OCI-LY7 (cell line): Measurements from ENCODE around the gene COLEC12. TPM values are rescaled to one million over a fixed set of nuclear protein-coding genes. Genes with fewer than 3 reads are reported as not detected.

Experiments
- BruUV-seq: library from RNA; stranded (reverse); fragments of 400-500 nt; replicated peaks from 2 replicates; lab custom pipeline; 2021; lab: Mats Ljungman, UMichigan
- CTCF ChIA-PET: fragments of 300-600 bp; sonication (Branson Sonifier 250); formaldehyde crosslinking; loops from one replicate; lab custom pipeline; 2022; ENCODE audit warnings: antibody characterized with exemption; ENCODE audit not compliant: unreplicated experiment; lab: Charles Lee
- POLR2A ChIA-PET: fragments of 300-600 bp; sonication (Branson Sonifier 250); formaldehyde crosslinking; loops from one replicate; lab custom pipeline; 2022; ENCODE audit warnings: antibody characterized with exemption; lab: Charles Lee
- DNase-seq: peaks from one replicate; pipeline ENCODE4 v3.0.0-alpha.2; 2015; ENCODE audit warnings: low spot score
- H2AFZ ChIP-seq: fragments of 200-600 bp; sonication (generic), shearing (Covaris generic); 2 replicates; pipeline ENCODE4 v1.6.1; 2014; ENCODE audit warnings: mild to moderate bottlenecking, antibody characterized with exemption, low read length, moderate library complexity
- H3K27ac ChIP-seq: fragments of 200-600 bp; sonication (generic); 2 replicates; pipeline ENCODE4 v1.5.1; 2014; ENCODE audit warnings: mixed run types, low read depth, mild to moderate bottlenecking, moderate library complexity, low read length, inconsistent platforms; ENCODE audit not compliant: poor library complexity, severe bottlenecking
- H3K36me3 ChIP-seq: fragments of 200-600 bp; sonication (generic); 2 replicates; pipeline ENCODE4 v1.6.1; 2014; ENCODE audit warnings: mild to moderate bottlenecking, antibody characterized with exemption, low read length, moderate library complexity, mixed read lengths; ENCODE audit not compliant: insufficient read depth
- H3K4me1 ChIP-seq: fragments of 200-600 bp; sonication (generic); 2 replicates; pipeline ENCODE4 v1.5.1; 2014; ENCODE audit warnings: mild to moderate bottlenecking, low read length; ENCODE audit not compliant: insufficient read depth, poor library complexity, severe bottlenecking
- H3K4me2 ChIP-seq: fragments of 200-600 bp; sonication (generic); 2 replicates; pipeline ENCODE4 v1.6.1; 2014; ENCODE audit warnings: mild to moderate bottlenecking, low read length
- H3K4me3 ChIP-seq: fragments of 200-600 bp; sonication (generic); 2 replicates; pipeline ENCODE4 v1.5.1; 2014; ENCODE audit warnings: mild to moderate bottlenecking, low read depth, low read length; ENCODE audit not compliant: poor library complexity, severe bottlenecking
- H3K79me2 ChIP-seq: fragments of 200-600 bp; sonication (generic); 2 replicates; pipeline ENCODE4 v1.6.1; 2016; ENCODE audit warnings: low read depth, mild to moderate bottlenecking, low read length, moderate library complexity, mixed read lengths; ENCODE audit not compliant: insufficient read depth
- H3K9me2 ChIP-seq: fragments of 200-600 bp; sonication (generic); 2 replicates; pipeline ENCODE4 v1.6.1; 2016; ENCODE audit warnings: mild to moderate bottlenecking, low read length, mixed read lengths; ENCODE audit not compliant: insufficient read depth
- H3K9me3 ChIP-seq: fragments of 200-600 bp; sonication (generic); 2 replicates; pipeline ENCODE4 v1.6.1; 2014; ENCODE audit warnings: mild to moderate bottlenecking, mixed run types, low read length, mixed read lengths
- H4K20me1 ChIP-seq: fragments of 200-600 bp; sonication (generic); 2 replicates; pipeline ENCODE4 v1.6.1; 2014; ENCODE audit warnings: mild to moderate bottlenecking, antibody characterized with exemption, low read length, moderate library complexity, mixed read lengths; ENCODE audit not compliant: insufficient read depth
- EZH2phosphoT487 ChIP-seq: fragments of 200-600 bp; sonication (generic); IDR thresholded peaks from 2 replicates; pipeline ENCODE4 v1.6.1; 2018; ENCODE audit warnings: low read depth, borderline replicate concordance, mild to moderate bottlenecking, mixed run types, antibody characterized with exemption, low read length, moderate library complexity, mixed read lengths
- intact Hi-C: fragments of 100-400 bp; cut with micrococcal nuclease; formaldehyde crosslinking; loops from one replicate; pipeline ENCODE4 v1.10.0; 2022; ENCODE audit not compliant: unreplicated experiment
- total RNA-seq, 2 experiments: library from RNA; depleted of rRNA in 1 of 2; stranded (reverse); fragments of >200 nt in 1 of 2; shearing (Covaris generic) in 1 of 2; gene quantifications; 2 replicates each; pipeline ENCODE4 v1.2.3, GENCODE V29; 2014 to 2022
- TF ChIP-seq, protein P1 (sequence below): fragments of 200-600 bp; sonication (generic); conservative IDR thresholded peaks from 2 replicates; pipeline ENCODE4 v1.5.1; 2014; ENCODE audit warnings: mild to moderate bottlenecking, antibody characterized with exemption, low read length, moderate library complexity, mixed read lengths

COLEC12 gene
- total RNA-seq, 2 experiments from 2014 or later, result not detected

- Histone ChIP-seq H3K36me3 (no peaks in the 10 kb centered on the region), H3K9me3 (no peaks in the 10 kb centered on the region), H3K27ac (no peak overlapping the region), H3K9me2 (no peaks in the 10 kb centered on the region), H4K20me1 (no peaks in the 10 kb centered on the region), H2AFZ (no peak overlapping the region), H3K4me1 (no peaks in the 10 kb centered on the region), H3K79me2 (no peaks in the 10 kb centered on the region), H3K4me2 (no peak overlapping the region), H3K4me3 (no peak overlapping the region)
- DNase-seq, result no peak
- TF ChIP-seq EZH2phosphoT487, result no peak
- TF ChIP-seq, protein P1, sequence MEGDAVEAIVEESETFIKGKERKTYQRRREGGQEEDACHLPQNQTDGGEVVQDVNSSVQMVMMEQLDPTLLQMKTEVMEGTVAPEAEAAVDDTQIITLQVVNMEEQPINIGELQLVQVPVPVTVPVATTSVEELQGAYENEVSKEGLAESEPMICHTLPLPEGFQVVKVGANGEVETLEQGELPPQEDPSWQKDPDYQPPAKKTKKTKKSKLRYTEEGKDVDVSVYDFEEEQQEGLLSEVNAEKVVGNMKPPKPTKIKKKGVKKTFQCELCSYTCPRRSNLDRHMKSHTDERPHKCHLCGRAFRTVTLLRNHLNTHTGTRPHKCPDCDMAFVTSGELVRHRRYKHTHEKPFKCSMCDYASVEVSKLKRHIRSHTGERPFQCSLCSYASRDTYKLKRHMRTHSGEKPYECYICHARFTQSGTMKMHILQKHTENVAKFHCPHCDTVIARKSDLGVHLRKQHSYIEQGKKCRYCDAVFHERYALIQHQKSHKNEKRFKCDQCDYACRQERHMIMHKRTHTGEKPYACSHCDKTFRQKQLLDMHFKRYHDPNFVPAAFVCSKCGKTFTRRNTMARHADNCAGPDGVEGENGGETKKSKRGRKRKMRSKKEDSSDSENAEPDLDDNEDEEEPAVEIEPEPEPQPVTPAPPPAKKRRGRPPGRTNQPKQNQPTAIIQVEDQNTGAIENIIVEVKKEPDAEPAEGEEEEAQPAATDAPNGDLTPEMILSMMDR, result no peak
- intact Hi-C loops, result no loop called here
- POLR2A ChIA-PET, result interaction anchor here (0.6 kb wide), 1 partner anchor 683 kb away, joined by 4 read pairs; no protein-coding TSS in a partner anchor
- CTCF ChIA-PET, result no interaction called here
- BruUV-seq, result no TSS peak
Measured at GRCh38 chr18:306608-307255, 193.8 kb downstream of the COLEC12 start.

GRCh38 chr18:305003-305501 is 195.4 kb downstream of the COLEC12 start:
- Histone ChIP-seq H3K27ac (no peak overlapping the region), H3K4me3 (no peak overlapping the region), H4K20me1 (no peaks in the 10 kb centered on the region), H3K79me2 (no peaks in the 10 kb centered on the region), H2AFZ (no peak overlapping the region), H3K9me2 (no peaks in the 10 kb centered on the region), H3K36me3 (no peaks in the 10 kb centered on the region), H3K4me1 (no peaks in the 10 kb centered on the region), H3K9me3 (no peaks in the 10 kb centered on the region), H3K4me2 (no peak overlapping the region)
- TF ChIP-seq, protein P1, result no peak
- no peak for TF ChIP-seq EZH2phosphoT487
- intact Hi-C loops, result no loop called here
- POLR2A ChIA-PET, result interaction anchor here (0.9 kb wide), 1 partner anchor 35 kb away, joined by 3 read pairs; no protein-coding TSS in a partner anchor
- CTCF ChIA-PET, result no interaction called here
- BruUV-seq, result no TSS peak
- no peak for DNase-seq

DNA sequence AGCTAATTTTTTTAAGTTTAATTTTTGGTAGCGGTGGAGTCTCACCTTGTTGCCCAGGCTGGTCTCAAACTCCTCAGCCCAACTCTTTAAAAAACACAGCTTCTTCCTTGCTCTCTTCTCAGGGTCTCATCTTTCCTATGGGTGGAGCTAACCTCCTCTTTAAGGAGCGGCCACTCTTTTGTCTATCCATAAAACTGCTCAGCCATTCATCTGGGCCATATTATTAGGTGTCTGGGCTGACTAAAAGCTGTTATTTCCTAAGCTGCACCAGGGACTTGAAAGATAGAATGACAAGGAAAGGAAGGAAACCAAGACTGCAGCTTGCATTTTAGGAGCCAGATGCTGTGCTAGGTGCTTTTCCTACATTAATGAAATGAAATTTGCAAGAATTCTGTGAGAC is 196.9 kb downstream of the COLEC12 start:
- Histone ChIP-seq H3K9me2 (no peaks in the 10 kb centered on the region), H3K4me3 (no peak overlapping the region), H3K4me1 (no peaks in the 10 kb centered on the region), H3K36me3 (no peaks in the 10 kb centered on the region), H3K27ac (no peak overlapping the region), H2AFZ (no peak overlapping the region), H3K9me3 (no peaks in the 10 kb centered on the region), H4K20me1 (no peaks in the 10 kb centered on the region), H3K4me2 (no peak overlapping the region), H3K79me2 (no peaks in the 10 kb centered on the region)
- CTCF ChIA-PET, result no interaction called here
- TF ChIP-seq, protein P1, result no peak
- no peak for TF ChIP-seq EZH2phosphoT487
- no TSS peak for BruUV-seq
- intact Hi-C loops, result no loop called here
- POLR2A ChIA-PET, result interaction anchor here (0.8 kb wide), 1 partner anchor 13 kb away, joined by 3 read pairs; no protein-coding TSS in a partner anchor
- DNase-seq, result no peak
